GM18507 (cell line): Measurements from ENCODE around the gene NOL4L.
A peak's percentile ranks its signal among the peaks of the same experiment; 100 is the strongest.

Source experiments
- DNase-seq: peaks from one replicate; pipeline ENCODE4 v3.0.0; 2011; ENCODE audit warnings: low read depth; ENCODE audit not compliant: insufficient read length; ENCODE audit errors: extremely low spot score
- FAIRE-seq: peaks from 2 replicates; lab custom pipeline; 2011; peaks lifted over from hg19 to GRCh38; lab: Jason Lieb, UNC

NOL4L gene

GRCh38 chr20:32482143-32482441 lies 103.0 kb downstream of the NOL4L start:
- no peak for FAIRE-seq
- DNase-seq, result no peak

- DNase-seq (no peak), FAIRE-seq (no peak)
These were observed 103.6 kb downstream of the NOL4L start for GRCh38 chr20:32481311-32482142.

GRCh38 chr20:32480371-32481241 lies 104.5 kb downstream of the NOL4L start:
- DNase-seq, result no peak
- no peak for FAIRE-seq

GRCh38 chr20:32479697-32480171 lies 105.4 kb downstream of the NOL4L start:
- DNase-seq (no peak), FAIRE-seq (no peak)

GRCh38 chr20:32479012-32479411 lies 106.1 kb downstream of the NOL4L start:
- FAIRE-seq, result no peak

GRCh38 chr20:32478576-32478975 lies 106.6 kb downstream of the NOL4L start:
- no peak for FAIRE-seq
- DNase-seq, result no peak

More at GRCh38 chr20:32479012-32479411, 106.1 kb downstream of the NOL4L start:
- DNase-seq, result no peak

- FAIRE-seq (no peak), DNase-seq (no peak)
These were observed 107.3 kb downstream of the NOL4L start for GRCh38 chr20:32477594-32478512.

GRCh38 chr20:32476684-32477593 lies 108.2 kb downstream of the NOL4L start:
- DNase-seq (no peak), FAIRE-seq (no peak)

GRCh38 chr20:32474967-32475811 lies 109.9 kb downstream of the NOL4L start:
- FAIRE-seq (no peak), DNase-seq (peak; percentile 51)

- no peak for FAIRE-seq
- no peak for DNase-seq
These were observed 110.5 kb downstream of the NOL4L start for GRCh38 chr20:32474717-32474966.

- DNase-seq (no peak), FAIRE-seq (no peak)
These were observed 111.0 kb downstream of the NOL4L start for GRCh38 chr20:32474009-32474716.

- FAIRE-seq (no peak), DNase-seq (no peak)
These were observed 111.7 kb downstream of the NOL4L start for GRCh38 chr20:32473231-32474008.

GRCh38 chr20:32472581-32473207 lies 112.4 kb downstream of the NOL4L start:
- DNase-seq (no peak), FAIRE-seq (no peak)

- FAIRE-seq (no peak), DNase-seq (no peak)
These were observed 114.2 kb downstream of the NOL4L start for GRCh38 chr20:32470940-32471339.

- FAIRE-seq (peak; percentile 41), DNase-seq (no peak)
These were observed 114.9 kb downstream of the NOL4L start for GRCh38 chr20:32470025-32470861.
